Measurements from ENCODE around the gene GOLGB1. TPM values are rescaled to one million over a fixed set of nuclear protein-coding genes. Genes with fewer than 3 reads are reported as not detected.

Gene GOLGB1
- total RNA-seq, 1 donor from 2014 or later = 48.3 TPM

- no peak for DNase-seq
Observed at GRCh38 chr3:121637922-121638321, 111.6 kb downstream of the GOLGB1 start.

DNA sequence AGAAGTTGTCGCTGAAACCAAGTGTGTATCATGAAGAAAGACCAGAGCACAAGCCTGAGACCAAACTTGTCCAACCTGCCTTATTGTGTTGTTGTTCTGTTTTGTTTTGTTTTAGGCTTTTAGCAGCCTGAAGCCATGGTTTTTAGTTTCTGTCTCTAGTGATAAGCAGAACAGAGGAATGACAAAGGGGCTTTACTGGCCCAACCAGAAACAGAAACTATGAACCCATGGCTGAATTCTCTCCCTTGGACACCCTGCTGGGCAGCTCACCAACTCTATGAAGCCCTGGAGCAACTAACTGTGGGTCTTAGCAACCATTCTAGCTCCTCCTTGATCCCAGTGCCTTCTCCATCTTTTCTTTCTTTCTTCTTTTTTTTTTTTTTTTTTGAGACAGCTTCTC lies 119.2 kb downstream of the GOLGB1 start:
- DNase-seq = no peak

GRCh38 chr3:121629601-121630000 lies 119.9 kb downstream of the GOLGB1 start:
- DNase-seq = no peak

DNA sequence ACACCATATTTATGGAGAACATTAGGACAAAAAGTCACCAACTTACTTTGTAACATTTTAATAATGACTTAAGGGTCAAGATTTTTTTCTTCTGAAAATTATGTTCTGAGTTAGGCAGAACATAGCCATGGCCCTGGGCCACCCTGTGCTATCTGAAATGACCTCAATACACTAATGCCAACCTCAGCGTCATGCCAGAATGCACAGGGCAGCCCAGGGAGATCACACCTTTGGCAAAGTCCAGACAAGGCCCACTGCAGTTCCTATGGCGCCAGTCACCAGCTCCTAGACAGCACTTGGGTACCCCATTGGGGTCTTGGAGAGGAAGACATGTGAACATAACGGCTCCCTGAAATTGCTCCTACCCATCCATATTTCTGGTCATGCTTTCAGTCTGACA lies 121.9 kb downstream of the GOLGB1 start:
- DNase-seq = no peak

DNA sequence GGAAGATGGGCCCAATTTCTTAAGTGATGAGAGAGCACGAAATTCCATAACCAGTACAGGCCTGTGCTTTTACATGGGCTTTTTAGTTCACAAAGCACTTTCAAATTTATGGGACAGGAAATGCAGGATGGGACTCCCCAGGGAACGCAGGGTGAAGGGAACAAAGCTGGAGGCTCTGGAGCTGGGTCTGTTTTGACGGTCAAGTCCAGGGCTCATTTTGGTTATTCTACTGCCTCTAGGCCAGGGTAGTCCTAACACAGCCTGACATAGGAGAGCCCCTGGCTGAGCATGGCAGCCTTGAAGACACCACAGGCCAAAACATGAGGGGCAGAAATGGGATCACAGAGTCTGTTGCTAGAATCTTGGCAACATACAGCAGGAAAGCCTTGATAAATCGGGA lies 122.3 kb downstream of the GOLGB1 start:
- no peak for DNase-seq

GRCh38 chr3:121626495-121626894 lies 123.0 kb downstream of the GOLGB1 start:
- DNase-seq = no peak

GRCh38 chr3:121624147-121624899 lies 125.2 kb downstream of the GOLGB1 start:
- DNase-seq = no peak

DNA sequence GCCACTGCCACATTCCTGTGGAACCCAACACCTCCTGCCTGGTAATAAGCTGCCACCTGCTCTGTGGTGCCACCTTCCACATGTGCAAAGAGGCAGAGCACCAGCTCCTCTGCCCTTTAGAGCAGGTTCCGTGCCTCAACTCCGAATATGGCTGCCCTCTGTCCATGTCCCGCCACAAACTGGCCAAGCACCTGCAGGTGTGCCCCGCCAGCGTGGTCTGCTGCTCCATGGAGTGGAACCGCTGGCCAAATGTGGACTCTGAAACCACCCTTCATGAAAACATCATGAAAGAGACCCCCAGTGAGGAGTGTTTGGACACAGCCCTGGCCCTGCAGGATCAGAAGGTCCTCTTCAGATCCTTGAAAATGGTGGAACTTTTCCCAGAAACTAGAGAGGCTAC lies 128.1 kb downstream of the GOLGB1 start:
- no peak for DNase-seq

DNA sequence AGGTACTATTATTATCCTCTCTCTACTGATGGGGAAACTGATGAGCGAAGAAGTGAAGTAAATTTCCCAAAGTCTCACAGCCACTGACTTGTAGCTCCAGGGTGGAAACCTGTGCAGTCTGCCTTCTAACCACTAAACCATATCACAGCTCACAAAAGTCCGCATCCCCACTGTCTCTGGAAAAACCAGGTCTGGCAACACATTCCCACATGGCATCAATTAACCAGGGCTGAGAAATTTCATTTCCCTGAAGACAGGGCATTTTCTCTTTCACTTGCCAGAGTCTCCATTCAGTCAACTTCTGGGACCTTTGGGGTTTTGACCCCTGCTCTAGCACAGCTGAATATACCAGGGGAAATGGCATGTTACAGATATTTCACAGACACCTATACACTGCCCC lies 129.8 kb downstream of the GOLGB1 start:
- no peak for DNase-seq

Other genes starting within 250 kb of the GOLGB1 start
- 3.9 and 8.1 TPM in 2 replicates for gene POLQ, start 203.8 kb downstream of the GOLGB1 start, total RNA-seq
- not detected in 2 replicates for gene ARGFX, start 181.8 kb downstream of the GOLGB1 start, total RNA-seq
- not detected in 2 replicates for gene FBXO40, start 156.4 kb downstream of the GOLGB1 start, total RNA-seq
- 19.4 and 30.0 TPM in 2 replicates for gene HCLS1, start 88.8 kb downstream of the GOLGB1 start, total RNA-seq
- 10.6 and 15.5 TPM in 2 replicates for gene IQCB1, start 85.3 kb upstream of the GOLGB1 start, total RNA-seq
- gene EAF2, start 85.5 kb upstream of the GOLGB1 start, total RNA-seq = 0.93 and 1.5 TPM in 2 replicates
- 0.33 and 0.34 TPM in 2 replicates for gene SLC15A2, start 144.7 kb upstream of the GOLGB1 start, total RNA-seq